Stimulated activated CD4-positive, alpha-beta T cell treated with anti-CD3 and anti-CD28 coated beads, Interleukin-12 subunit alpha, Interleukin-12 subunit beta, amount 100 ng/mL, for 48 hours (primary cell): ENCODE results near the gene GNA12.
"Not testable (repeated sequence)": the region's sequence is repeated elsewhere in the genome, so short reads cannot be mapped to it uniquely, and the experiment has no call there.

ENCODE experiments used
- DNase-seq, 3 donors: peaks; one replicate each; pipeline ENCODE4 v3.0.0-alpha.2; 2020; ENCODE audit warnings: low read depth in 2 of 3, low spot score in 1 of 3

GNA12 gene

GRCh38 chr7:2864999-2865670 is 21.0 kb upstream of the GNA12 start:
- DNase-seq, result peak; percentile 63 to 72 (median 65)

DNA sequence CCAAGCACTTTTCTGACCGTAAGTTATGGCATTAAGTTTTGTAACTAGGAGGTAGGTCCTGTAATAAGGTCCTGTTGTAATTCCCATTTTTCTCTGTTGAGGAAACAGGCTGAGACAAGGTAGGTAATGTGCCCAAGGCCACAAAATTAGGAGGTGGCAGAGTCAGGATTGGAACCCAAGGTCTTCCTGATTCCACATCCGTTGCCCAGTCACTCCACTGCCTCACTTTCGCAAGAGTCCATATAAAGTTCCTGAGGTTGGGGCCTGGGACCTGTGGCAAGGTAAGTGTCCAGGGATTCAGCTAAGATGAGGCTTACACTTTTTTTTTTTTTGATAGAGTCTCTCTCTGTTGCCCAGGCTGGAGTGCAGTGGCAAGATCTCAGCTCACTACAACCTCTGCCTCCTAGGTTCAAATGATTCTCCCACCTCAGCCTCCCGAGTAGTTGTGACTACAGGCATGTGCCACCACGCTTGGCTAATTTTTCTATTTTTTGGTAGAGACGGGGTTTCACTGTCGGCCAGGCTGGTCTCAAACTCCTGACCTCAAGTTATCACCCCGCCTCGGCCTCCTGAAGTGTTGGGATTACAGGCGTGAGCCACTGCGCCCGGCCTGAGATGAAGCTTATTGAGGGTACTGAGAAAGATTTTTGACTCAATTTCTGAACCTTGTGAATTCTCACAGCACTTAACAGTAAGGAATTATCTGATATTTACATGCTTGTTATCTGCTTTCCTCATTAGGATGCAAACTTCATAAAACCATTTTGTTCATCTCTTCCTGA is 20.3 kb upstream of the GNA12 start:
- no peak for DNase-seq

DNA sequence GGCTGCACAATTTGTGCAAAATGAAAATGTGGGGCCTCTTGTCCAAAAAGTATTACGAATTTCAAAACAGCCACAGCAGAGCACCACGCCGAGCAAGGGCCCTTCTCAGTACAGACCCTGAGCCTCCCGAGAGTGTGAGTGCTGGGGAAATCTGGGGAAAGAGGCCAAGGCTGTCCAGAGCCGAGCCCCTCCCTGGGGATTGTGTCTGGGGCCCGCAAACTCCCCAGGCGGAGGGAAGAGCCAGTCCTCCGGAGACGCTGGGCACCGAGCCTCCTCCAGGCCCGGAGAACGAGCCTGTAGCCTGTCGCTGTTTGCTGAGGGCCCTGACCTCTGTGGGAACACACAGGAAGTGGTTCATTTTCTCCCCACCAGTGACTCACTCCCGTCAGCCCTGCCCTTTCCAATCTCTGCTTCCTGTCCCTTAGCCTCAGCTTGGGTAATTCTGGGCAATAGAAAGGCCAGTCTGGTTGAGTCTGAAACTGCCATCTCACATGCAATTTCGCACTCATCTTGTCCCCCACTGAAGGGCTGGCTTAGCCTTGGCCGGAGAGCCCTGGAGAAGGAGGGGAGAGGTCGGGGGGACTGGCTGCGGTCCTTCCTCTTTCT is 19.5 kb upstream of the GNA12 start:
- peak; percentile 70 for DNase-seq

- no peak for DNase-seq
Measured at GRCh38 chr7:2862831-2863361, 18.8 kb upstream of the GNA12 start.

DNA sequence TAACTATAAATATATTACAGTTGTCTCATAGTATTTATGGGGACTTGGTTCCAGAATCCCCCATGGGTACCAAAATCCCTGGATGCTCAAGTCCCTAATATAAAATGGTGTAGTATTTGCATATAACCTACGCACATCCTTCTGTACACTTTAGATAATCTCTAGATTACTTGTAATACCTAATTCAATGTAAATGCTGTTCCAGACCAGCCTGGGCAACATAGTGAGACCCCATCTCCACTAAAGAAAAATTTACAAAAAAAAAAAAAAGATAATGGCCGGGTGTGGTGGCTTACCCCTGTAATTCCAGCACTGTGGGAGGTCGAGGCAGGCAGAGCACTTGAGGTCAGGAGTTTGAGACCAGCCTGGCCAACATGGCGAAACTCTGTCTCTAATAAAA is 17.4 kb upstream of the GNA12 start:
- no peak for DNase-seq

DNA sequence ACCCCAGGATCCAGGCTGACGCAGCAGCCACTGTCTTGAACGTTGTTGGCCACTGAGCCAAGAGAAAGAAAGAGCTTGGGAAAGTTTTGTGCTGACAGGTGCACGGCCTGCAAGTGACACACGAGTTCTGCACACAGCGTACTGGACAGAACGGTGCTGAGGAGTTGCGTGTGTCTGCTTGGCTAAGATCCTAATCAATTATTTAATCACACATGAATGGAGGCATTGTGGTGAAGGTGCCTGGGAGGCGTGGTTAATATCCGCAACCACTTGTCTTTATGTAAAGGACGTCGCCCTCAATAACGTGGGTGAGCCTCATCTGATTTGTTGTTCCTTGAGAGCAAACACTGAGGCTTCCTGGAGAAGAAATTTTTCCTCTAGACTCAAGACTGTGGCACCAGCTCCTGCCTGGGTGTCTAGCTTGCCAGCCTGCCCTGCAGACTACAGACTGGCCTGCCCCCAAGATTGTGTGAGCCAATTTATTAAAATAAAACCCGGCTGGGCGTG is 16.6 kb upstream of the GNA12 start:
- DNase-seq, result no peak

GRCh38 chr7:2859952-2860351 is 15.8 kb upstream of the GNA12 start:
- DNase-seq, result no peak

DNA sequence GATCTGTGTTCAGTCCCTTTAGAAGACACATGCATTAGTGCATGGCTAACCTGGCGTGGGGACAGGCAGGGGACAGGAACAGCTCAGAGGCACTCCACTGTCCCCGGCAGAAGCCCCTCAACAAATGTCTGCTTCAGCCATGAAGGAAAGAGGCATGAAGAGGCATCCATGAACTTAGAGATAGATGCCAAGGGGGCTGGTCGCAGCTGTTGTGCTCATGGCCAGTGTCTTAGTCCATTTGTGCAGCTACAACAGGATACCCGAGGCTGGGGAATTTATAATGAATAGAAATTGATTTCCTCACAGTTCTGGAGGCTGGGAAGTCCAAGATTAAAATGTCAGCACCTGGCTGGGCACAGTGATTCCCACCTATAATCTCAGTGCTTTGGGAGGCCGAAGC is 14.5 kb upstream of the GNA12 start:
- no peak for DNase-seq

DNA sequence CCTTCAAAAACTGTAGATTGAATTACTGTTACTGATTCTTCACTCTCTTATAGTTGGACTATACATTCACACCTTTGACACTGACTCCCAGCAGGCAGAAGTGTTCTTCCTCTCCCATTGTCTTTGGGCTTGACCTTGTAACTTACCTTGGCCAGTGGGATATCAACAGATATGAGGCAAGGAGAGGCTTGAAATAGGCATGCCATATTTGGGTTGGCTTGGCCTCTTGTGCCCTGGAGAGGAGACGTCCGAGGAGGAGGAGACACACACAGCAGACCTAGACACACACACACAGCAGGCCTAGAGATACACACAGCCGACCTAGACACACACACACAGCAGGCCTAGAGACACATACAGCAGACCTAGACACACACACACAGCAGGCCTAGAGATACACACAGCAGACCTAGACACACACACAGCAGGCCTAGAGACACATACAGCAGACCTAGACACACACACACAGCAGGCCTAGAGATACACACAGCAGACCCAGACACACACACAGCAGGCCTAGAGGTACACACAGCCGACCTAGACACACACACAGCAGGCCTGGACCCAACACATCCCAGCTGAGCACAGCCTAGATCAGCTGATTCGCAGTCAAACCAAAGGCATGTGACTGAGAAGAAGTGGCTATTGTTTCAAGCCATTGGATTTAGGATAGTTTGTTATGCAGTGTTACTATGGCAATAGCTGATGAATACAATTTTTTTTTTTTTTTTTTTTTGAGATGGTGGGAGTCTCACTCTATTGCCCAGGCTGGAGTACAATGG is 12.5 kb upstream of the GNA12 start:
- no peak for DNase-seq

DNA sequence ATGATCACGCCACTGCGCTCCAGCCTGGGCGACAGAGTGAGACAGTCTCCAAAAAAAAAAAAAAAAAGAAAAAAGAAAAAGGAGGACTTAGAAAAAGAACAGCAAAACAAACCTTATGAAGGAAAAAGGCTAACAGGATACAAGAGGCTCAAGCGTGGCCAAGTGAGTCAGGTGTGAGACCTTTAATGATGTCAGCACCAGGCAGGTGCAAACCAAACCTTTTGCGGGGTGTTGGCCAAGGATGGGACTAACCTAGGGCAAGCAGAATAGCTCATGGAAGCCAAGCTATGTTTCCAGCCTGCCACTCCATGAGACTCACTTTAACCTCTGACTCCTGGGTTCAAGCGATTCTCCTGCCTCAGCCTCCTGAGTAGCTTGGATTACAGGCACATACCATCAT is 11.3 kb upstream of the GNA12 start:
- DNase-seq, result no peak

DNA sequence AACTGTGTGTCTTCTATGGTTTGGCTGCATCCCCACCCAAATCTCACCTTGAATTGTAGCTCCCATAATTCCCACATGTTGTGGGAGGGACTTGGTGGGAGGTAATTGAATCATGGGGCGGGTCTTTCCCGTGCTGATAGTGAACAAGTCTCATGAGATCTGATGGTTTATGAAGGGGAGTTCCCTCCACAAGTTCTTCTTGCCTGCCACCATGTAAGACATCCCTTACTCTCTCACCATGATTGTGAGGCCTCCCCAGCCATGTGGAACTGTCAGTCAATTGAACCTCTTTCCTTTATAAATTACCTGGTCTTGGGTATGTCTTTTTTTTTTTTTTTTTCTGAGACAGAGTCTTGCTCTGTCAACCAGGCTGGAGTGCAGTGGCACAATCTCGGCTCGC is 9.4 kb upstream of the GNA12 start:
- DNase-seq, result not testable (repeated sequence)

DNA sequence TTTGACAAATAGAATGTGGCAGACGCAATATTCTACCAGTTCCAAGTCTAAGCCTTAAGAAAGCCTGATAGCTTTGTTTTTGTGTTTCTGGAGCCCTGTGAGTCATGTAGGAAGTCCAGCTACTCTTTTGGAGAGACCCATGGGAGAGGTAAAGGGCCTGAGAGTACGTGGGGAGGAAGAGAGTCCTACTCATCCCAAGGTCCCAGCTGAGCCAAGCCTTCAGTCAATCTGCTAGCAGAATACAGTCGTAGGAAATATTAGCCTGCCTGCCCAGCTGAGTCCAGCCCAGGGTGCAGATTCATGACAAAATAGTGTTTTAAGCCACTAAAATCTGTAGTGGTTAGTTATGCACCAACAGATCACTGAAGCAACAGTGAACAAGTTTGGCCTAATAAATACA is 9.0 kb upstream of the GNA12 start:
- DNase-seq, result no peak

DNA sequence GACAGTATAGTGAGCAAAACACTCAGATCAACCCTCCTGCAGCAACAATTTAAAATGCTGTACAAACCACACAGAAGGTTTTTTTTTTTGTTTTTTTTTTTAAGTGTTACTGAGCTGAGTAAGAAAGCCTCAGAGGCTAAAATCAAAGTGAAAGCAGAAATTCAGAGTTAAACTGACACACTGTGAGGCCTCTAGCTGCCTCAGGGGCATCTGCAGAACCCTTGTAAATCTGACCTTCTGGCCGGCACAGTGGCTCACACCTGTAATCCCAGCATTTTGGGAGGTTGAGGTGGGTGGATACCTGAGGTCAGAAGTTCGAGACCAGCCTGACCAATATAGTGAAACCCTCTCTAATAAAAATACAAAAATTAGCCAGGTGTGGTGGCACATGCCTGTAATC is 7.4 kb upstream of the GNA12 start:
- no peak for DNase-seq

DNA sequence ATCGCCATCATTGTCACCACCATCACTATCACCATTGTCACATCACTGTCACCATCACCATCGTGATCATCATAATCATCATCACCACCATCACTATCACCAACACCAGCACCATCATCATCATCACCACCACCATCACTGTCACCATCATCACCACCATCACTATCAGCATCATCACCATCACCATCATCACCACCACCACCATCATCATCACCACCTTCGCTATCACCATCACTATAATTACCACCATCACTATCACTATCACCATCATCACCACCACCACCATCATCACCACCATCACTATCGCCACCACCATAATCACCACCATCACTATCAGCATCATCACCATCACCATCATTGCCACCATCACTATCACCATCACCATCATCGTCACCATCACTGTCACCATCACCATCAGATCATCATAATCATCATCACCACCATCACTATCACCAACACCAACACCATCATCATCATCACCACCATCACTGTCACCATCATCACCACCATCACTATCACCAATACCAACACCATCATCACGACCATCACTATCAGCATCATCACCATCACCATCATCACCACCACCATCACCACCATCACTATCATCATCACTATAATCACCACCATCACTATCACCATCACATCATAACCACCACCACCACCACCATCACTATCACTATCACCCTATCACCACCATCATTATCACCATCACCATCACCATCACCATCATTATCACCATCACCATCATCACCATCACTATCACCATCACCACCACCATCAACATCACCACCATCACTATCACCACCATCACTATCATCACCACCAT is 6.0 kb upstream of the GNA12 start:
- no peak for DNase-seq

DNA sequence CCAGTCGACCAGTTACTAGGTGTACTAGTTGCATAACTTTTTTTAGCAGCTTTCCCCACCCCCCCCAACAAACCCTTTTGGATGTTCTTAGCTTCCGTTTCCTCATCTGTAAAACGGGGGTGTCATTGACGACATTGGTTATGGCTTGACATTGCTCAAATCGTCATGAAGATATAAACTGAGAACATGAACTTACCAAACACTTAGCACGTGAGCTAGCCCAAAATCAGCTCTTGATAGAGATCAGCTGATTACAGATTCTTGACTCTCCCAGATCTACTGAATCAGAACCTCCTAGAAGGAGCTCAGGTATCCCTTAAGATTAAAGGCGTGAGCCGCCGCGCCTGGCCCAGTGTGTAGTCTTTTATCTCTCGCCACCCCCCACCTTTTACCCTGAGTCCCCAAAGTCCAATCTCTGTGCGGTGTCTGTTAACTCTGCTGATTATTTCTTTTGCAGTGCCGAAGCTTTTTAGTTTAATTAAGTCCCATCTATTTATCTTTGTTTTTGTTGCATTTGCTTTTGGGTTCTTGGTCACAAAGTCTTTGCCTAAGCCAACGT is 1.0 kb upstream of the GNA12 start:
- DNase-seq, result no peak

DNA sequence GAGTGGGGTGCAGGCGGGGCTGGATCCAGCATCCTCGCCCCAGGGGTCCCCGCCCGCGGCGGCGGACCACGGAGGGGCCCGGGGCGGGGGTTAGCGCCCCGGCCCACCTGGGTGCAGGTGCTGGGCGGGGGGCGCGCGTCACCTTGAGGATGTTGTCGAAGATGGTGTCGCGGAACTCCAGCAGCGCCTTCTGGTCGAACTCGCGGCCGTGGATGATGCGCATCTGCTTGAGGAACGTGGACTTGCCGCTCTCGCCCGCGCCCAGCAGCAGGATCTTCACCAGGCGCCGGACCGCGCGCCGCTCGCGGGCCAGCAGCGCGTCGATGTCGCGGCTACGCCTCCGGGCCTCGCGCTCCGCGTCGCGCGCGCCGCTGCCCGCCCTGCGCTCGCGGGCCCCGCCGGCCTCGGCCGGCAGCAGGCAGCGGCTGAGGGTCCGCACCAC is 376 bp downstream of the GNA12 start:
- DNase-seq, result peak in 1 of 3 donors; percentile 10

DNA sequence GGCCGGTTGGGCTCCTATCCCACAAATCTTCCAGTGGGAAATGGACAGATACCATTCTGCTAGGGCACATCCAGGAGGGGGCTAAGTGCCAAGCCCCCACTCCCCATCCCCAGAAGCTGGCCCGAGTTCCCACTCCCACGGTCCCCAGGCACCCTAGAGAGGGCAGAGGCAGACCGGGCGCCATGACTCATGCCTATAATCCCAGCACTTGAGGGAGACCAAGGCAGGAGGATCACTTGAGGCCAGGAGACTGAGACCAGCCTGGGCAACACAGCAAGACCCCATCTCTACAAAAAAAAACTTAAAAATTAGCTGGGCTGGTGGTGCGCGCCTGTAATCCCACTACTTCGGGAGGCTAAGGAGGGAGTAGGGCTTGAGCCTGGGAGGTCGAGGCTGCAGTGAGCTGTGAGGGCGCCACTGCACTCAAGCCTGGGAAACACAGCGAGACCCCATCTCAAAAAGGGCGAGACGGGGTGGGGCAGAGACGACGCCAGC is 870 bp downstream of the GNA12 start:
- no peak for DNase-seq

- DNase-seq, result no peak
Measured at GRCh38 chr7:2841907-2842306, 2.2 kb downstream of the GNA12 start.

DNA sequence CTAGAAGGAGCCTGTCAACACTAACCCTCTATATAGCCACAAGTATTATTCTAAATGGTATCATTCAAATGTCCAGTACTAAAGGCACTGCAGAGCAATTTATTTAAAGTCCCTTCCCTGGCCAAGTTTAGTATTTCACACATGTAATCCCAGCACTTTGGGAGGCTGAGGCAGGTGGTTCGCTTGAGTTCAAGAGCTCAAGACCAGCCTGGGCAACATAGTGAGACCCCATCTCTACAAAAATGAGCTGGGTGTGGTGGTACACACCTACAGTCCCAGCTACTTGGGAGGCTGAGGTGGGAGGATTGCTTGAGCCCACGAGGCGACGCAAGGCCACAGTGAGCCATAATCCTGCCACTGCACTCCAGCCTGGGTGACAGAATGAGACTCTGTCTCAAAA is 3.6 kb downstream of the GNA12 start:
- no peak for DNase-seq
